GM12878 (cell line): Measurements from ENCODE around the gene PIWIL4. TPM values are rescaled to one million over a fixed set of nuclear protein-coding genes. Genes with fewer than 3 reads are reported as not detected.

Source experiments
- ATAC-seq: fragments of 200-7000 bp; cut with Tn5 transposase; 3 replicates; pipeline ENCODE4 v1.9.1; 2020; ENCODE audit warnings: mild to moderate bottlenecking, moderate library complexity
- BruUV-seq: library from RNA; stranded (reverse); fragments of 400-500 nt; replicated peaks from 2 replicates; lab custom pipeline; 2021; lab: Mats Ljungman, UMichigan
- CTCF ChIA-PET: fragments of 300-600 bp; sonication (Branson Sonifier 250); formaldehyde crosslinking; extraction: SDS; loops from one replicate; lab custom pipeline; 2021; ENCODE audit warnings: inconsistent platforms; lab: Yijun Ruan, JAX
- POLR2A ChIA-PET: fragments of 350-600 bp; formaldehyde crosslinking; extraction: SDS; loops from one replicate; lab custom pipeline; 2021; ENCODE audit warnings: inconsistent platforms; lab: Charles Lee
- RAD21 ChIA-PET: fragments of 300-600 bp; sonication (Branson Sonifier 250); formaldehyde crosslinking; loops from one replicate; lab custom pipeline; 2023; ENCODE audit warnings: antibody characterized with exemption; ENCODE audit not compliant: unreplicated experiment; lab: Charles Lee
- SMC1A ChIA-PET: fragments of 300-600 bp; sonication (Branson Sonifier 250); formaldehyde crosslinking; loops from one replicate; lab custom pipeline; 2023; ENCODE audit not compliant: unreplicated experiment, uncharacterized antibody; lab: Charles Lee
- DNase-seq: peaks from one replicate; pipeline ENCODE4 v3.0.0-alpha.2; 2011; ENCODE audit warnings: low read depth, low spot score
- FAIRE-seq: peaks from 3 replicates; lab custom pipeline; 2011; peaks lifted over from hg19 to GRCh38; lab: Jason Lieb, UNC
- H2AFZ ChIP-seq: 2 replicates; pipeline ENCODE4 v1.6.0; 2011; ENCODE audit warnings: low read depth, low read length, control low read depth; ENCODE audit not compliant: control insufficient read depth
- H3K27ac ChIP-seq: 2 replicates; pipeline ENCODE4 v1.5.1; 2011; ENCODE audit warnings: control low read depth; ENCODE audit not compliant: control insufficient read depth, insufficient read depth
- H3K27me3 ChIP-seq, 2 experiments: replicated peaks in 1 of 2; 2 replicates each; pipeline versions ENCODE4 v1.6.0 to v1.6.1; 2011; ENCODE audit warnings: low read length in 1 of 2; ENCODE audit not compliant: control insufficient read depth in 2 of 2, insufficient read depth in 2 of 2
- H3K36me3 ChIP-seq, 2 experiments: 2 replicates each; pipeline ENCODE4 v1.5.1; 2011; ENCODE audit warnings: low read length in 1 of 2; ENCODE audit not compliant: control insufficient read depth in 2 of 2, insufficient read depth in 2 of 2
- H3K4me1 ChIP-seq: 2 replicates; pipeline ENCODE4 v1.6.1; 2011; ENCODE audit warnings: mild to moderate bottlenecking, low read length, moderate library complexity, mixed read lengths; ENCODE audit not compliant: control insufficient read depth, insufficient read depth
- H3K4me2 ChIP-seq: 2 replicates; pipeline ENCODE4 v1.6.0; 2011; ENCODE audit warnings: control low read depth; ENCODE audit not compliant: control insufficient read depth, insufficient read depth
- H3K4me3 ChIP-seq: fragments of 200-600 bp; sonication (generic); 2 replicates; pipeline ENCODE4 v1.5.1; 2016
- H3K79me2 ChIP-seq: 2 replicates; pipeline ENCODE4 v1.6.0; 2011; ENCODE audit warnings: low read length; ENCODE audit not compliant: control insufficient read depth, insufficient read depth
- H3K9ac ChIP-seq: 2 replicates; pipeline ENCODE4 v1.8.0; 2011; ENCODE audit warnings: low read length, control low read depth, mixed read lengths; ENCODE audit not compliant: control insufficient read depth, insufficient read depth
- H3K9me3 ChIP-seq: replicated peaks from 3 replicates; pipeline ENCODE4 v1.5.1; 2011; ENCODE audit warnings: mild to moderate bottlenecking, low read length; ENCODE audit not compliant: control insufficient read depth, insufficient read depth
- H4K20me1 ChIP-seq: 2 replicates; pipeline ENCODE4 v1.6.0; 2011; ENCODE audit not compliant: control insufficient read depth, insufficient read depth
- ATF7 ChIP-seq: fragments of 450-650 bp; IDR thresholded peaks from 2 replicates; pipeline ENCODE4 v1.6.1; 2016; ENCODE audit warnings: low read depth, mild to moderate bottlenecking
- BCL11A ChIP-seq: IDR thresholded peaks from 2 replicates; pipeline ENCODE4 v1.6.1; 2011; ENCODE audit warnings: low read depth, low read length
- BHLHE40 ChIP-seq, 2 experiments: fragments of 450-650 bp in 1 of 2; IDR thresholded peaks; 2 replicates each; pipeline ENCODE4 v1.6.1; 2011 to 2017; ENCODE audit warnings: low read depth in 2 of 2, borderline replicate concordance in 1 of 2, improper control_type of control experiment in 1 of 2, low read length in 1 of 2, mild to moderate bottlenecking in 1 of 2
- BMI1 ChIP-seq: fragments of 450-650 bp; IDR thresholded peaks from 2 replicates; pipeline ENCODE4 v1.6.1; 2016; ENCODE audit warnings: mild to moderate bottlenecking, moderate library complexity, borderline replicate concordance
- CREB1 ChIP-seq: IDR thresholded peaks from 2 replicates; pipeline ENCODE4 v1.6.1; 2012; ENCODE audit warnings: low read depth, mild to moderate bottlenecking, inconsistent platforms
- CREM ChIP-seq: IDR thresholded peaks from 2 replicates; pipeline ENCODE4 v1.6.1; 2014; ENCODE audit warnings: antibody characterized with exemption, low read depth
- EED ChIP-seq: sonication (generic); IDR thresholded peaks from 2 replicates; pipeline ENCODE4 v1.6.1; 2016; ENCODE audit warnings: antibody characterized with exemption, low read depth
- EP300 ChIP-seq, 2 experiments: fragments of 150-350 bp in 1 of 2; IDR thresholded peaks; 2 replicates each; pipeline ENCODE4 v1.6.1; 2011 to 2012; ENCODE audit warnings: low read depth in 2 of 2, low read length in 2 of 2, borderline replicate concordance in 1 of 2, improper control_type of control experiment in 1 of 2, inconsistent platforms in 1 of 2; ENCODE audit not compliant: control insufficient read depth in 1 of 2
- IKZF2 ChIP-seq, 2 experiments: fragments of 450-650 bp; IDR thresholded peaks; 2 replicates each; pipeline ENCODE4 v1.6.1; 2017; ENCODE audit warnings: mild to moderate bottlenecking in 2 of 2, moderate library complexity in 2 of 2
- KLF5 ChIP-seq: fragments of 450-650 bp; IDR thresholded peaks from 2 replicates; pipeline ENCODE4 v1.6.1; 2014; ENCODE audit warnings: mild to moderate bottlenecking; ENCODE audit not compliant: partially characterized antibody
- MTA2 ChIP-seq: fragments of 450-650 bp; IDR thresholded peaks from 2 replicates; pipeline ENCODE4 v1.6.1; 2016; ENCODE audit warnings: low read depth, mild to moderate bottlenecking, moderate library complexity
- ZNF24 ChIP-seq: fragments of 450-650 bp; IDR thresholded peaks from 2 replicates; pipeline ENCODE4 v1.6.1; 2017; ENCODE audit warnings: antibody characterized with exemption, mild to moderate bottlenecking
- WGBS: methylation state at CpG from one replicate; pipeline ENCODE4 v1.1.6; 2016; ENCODE audit warnings: low lambda C conversion rate; ENCODE audit not compliant: insufficient replicate concordance, insufficient coverage; ENCODE audit errors: missing lambda C conversion rate; 5-methylcytosine and 5-hydroxymethylcytosine counted together
- in situ Hi-C: fragments of 300-500 bp; cut with MboI; formaldehyde crosslinking; loops from 9 replicates; pipeline ENCODE4 v1.14.3; 2018; ENCODE audit warnings: mixed read lengths
- intact Hi-C: fragments of 100-400 bp; cut with micrococcal nuclease; formaldehyde crosslinking; loops from one replicate; pipeline ENCODE4 v1.14.2; 2022; ENCODE audit not compliant: unreplicated experiment
- polyA plus RNA-seq, 11 experiments: library from polyadenylated mRNA; depleted of rRNA in 4 of 11; unstranded in 6 of 11; stranded (reverse) in 5 of 11; fragments of >200 nt; fragmentation: Nextera tagmentation in 4 of 11; fragmentation: Illumina TruSeq in 1 of 11; extraction: Ambion mirVana in 4 of 11; extraction: Trizol in 1 of 11; gene quantifications; 1 replicate in 1 of 11; 2 replicates in 10 of 11; pipeline versions ENCODE4 v1.2.1 to v1.2.3, GENCODE V29; 2011 to 2016; ENCODE audit warnings: inconsistent platforms in 2 of 11, missing spikeins in 2 of 11, low read depth in 1 of 11
- total RNA-seq, 4 experiments: library from RNA; depleted of rRNA in 3 of 4; stranded (reverse); fragments of >200 nt in 3 of 4; fragmentation: Illumina TruSeq in 1 of 4; extraction: Trizol in 1 of 4; gene quantifications; 2 replicates each; pipeline versions ENCODE4 v1.2.1 to v1.2.3, GENCODE V29; 2013 to 2021
- TF ChIP-seq, protein P1 (sequence below): IDR thresholded peaks from 2 replicates; pipeline ENCODE4 v1.6.1; 2012; ENCODE audit warnings: improper control_type of control experiment, low read depth, low read length; ENCODE audit not compliant: insufficient replicate concordance
- TF ChIP-seq, protein P2 (sequence below): IDR thresholded peaks from 2 replicates; pipeline ENCODE4 v1.6.1; 2012; ENCODE audit warnings: low read length, inconsistent platforms

Gene PIWIL4
- total and polyA plus RNA-seq, 10 of the 15 experiments (the other 5 are each of a cell fraction or from before 2014, with no cell fraction given): 0.23 to 13.3 (median 0.47) TPM

DNA sequence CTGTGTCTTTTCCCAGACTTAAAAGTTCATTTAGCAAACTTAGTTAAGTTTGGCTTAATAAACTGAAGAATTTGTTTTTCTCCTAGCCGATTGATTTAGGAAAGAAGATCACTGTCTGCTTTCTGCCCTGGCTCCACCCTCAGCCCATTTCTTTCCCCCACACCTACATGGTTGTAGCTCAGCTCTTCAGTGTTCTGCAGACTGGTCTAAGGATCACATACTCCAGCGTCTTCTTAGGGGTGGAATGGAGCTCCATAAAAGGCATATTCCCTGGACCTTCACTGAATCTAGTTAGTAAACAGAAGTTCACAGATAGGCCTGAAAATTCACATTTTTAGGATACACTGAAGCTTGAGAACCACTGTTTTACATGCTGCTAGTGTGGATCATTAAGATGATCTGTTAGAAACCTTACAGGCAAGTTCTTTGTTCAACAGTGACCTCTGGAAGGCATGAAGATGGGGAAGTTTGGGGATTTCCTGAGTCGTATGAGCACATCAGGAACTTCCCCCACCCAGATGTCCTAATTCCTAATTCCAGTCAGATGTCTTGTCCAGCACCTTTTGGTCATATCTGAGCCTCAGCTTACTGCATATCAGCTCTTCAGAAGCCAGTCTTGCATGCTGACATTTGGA lies 16.8 kb downstream of the PIWIL4 start:
- BruUV-seq: TSS peak; percentile 97
- FAIRE-seq (peak; percentile 23), DNase-seq (peak; percentile 62), ATAC-seq (peak; percentile 73)
- WGBS: 30% methylated on average over 3 of the region's 3 CpGs
- Histone ChIP-seq H3K4me2 (peak overlapping the region; percentile 45), H2AFZ (peak overlapping the region; percentile 71), H3K9me3 (no peaks in the 10 kb centered on the region; the same call in 2 of the 3 replicates), H3K36me3 (no peaks in the 10 kb centered on the region), H3K27me3 (no peaks in the 10 kb centered on the region), H3K9ac (peak overlapping the region; percentile 67), H3K4me1 (peaks cover 22% of the 10 kb centered on the region), H3K27ac (peak overlapping the region; percentile 84), H3K4me3 (peak overlapping the region; percentile 8), H4K20me1 (no peaks in the 10 kb centered on the region), H3K79me2 (peaks cover 2% of the 10 kb centered on the region)
- intact Hi-C loops: loop anchor here (1.0 to 2.0 kb wide), 3 partner anchors 19 to 39 kb away; no protein-coding TSS in a partner anchor
- ChIA-PET SMC1A (interaction anchor here (0.8 to 13.6 kb wide), 10 partner anchors 9 to 64 kb away, joined by 3 to 145 read pairs (median 13); no protein-coding TSS in a partner anchor), CTCF (interaction anchor here (1.2 to 10.7 kb wide), 9 partner anchors 8 to 400 kb away, joined by 4 to 100 read pairs (median 17); no protein-coding TSS in a partner anchor), RAD21 (interaction anchor here (0.8 to 5.4 kb wide), 9 partner anchors 9 to 64 kb away, joined by 3 to 86 read pairs (median 7); no protein-coding TSS in a partner anchor), POLR2A (interaction anchor here (0.8 to 3.9 kb wide), 11 partner anchors 9 to 64 kb away, joined by 3 to 24 read pairs (median 6); partner anchors contain the start of gene FUT4)
- in situ Hi-C loops: no loop called here
- TF ChIP-seq CREB1 (no peak), KLF5 (no peak), BCL11A (peak; percentile 84), EED (peak; percentile 70), MTA2 (peak; percentile 66), ZNF24 (0 out of 2 replicates have a peak, but pooled peaks have one; percentile 16), BHLHE40 (IDR thresholded peaks at IDR 0.05; ENCODE audit: borderline replicate concordance in 1 of 2, low read depth in 2 of 2, low read length in 1 of 2) (0 out of 4 replicates have a peak, but pooled peaks of 1 of the 2 experiments have one; percentile 13), ATF7 (peak; percentile 68; the same call in 1 of the 2 replicates), BMI1 (no peak), EP300 (IDR thresholded peaks at IDR 0.05; ENCODE audit: borderline replicate concordance in 1 of 2, control insufficient read depth in 1 of 2, low read depth in 2 of 2, low read length in 2 of 2) (peak; percentile 81 to 82; a peak in 3 of 4 replicates), IKZF2 (IDR thresholded peaks at IDR 0.05) (peak; percentile 73 to 78; a peak in 3 of 4 replicates), CREM (peak; percentile 34; the same call in 1 of the 2 replicates)
- TF ChIP-seq, protein P1, sequence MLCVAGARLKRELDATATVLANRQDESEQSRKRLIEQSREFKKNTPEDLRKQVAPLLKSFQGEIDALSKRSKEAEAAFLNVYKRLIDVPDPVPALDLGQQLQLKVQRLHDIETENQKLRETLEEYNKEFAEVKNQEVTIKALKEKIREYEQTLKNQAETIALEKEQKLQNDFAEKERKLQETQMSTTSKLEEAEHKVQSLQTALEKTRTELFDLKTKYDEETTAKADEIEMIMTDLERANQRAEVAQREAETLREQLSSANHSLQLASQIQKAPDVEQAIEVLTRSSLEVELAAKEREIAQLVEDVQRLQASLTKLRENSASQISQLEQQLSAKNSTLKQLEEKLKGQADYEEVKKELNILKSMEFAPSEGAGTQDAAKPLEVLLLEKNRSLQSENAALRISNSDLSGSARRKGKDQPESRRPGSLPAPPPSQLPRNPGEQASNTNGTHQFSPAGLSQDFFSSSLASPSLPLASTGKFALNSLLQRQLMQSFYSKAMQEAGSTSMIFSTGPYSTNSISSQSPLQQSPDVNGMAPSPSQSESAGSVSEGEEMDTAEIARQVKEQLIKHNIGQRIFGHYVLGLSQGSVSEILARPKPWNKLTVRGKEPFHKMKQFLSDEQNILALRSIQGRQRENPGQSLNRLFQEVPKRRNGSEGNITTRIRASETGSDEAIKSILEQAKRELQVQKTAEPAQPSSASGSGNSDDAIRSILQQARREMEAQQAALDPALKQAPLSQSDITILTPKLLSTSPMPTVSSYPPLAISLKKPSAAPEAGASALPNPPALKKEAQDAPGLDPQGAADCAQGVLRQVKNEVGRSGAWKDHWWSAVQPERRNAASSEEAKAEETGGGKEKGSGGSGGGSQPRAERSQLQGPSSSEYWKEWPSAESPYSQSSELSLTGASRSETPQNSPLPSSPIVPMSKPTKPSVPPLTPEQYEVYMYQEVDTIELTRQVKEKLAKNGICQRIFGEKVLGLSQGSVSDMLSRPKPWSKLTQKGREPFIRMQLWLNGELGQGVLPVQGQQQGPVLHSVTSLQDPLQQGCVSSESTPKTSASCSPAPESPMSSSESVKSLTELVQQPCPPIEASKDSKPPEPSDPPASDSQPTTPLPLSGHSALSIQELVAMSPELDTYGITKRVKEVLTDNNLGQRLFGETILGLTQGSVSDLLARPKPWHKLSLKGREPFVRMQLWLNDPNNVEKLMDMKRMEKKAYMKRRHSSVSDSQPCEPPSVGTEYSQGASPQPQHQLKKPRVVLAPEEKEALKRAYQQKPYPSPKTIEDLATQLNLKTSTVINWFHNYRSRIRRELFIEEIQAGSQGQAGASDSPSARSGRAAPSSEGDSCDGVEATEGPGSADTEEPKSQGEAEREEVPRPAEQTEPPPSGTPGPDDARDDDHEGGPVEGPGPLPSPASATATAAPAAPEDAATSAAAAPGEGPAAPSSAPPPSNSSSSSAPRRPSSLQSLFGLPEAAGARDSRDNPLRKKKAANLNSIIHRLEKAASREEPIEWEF: peak; percentile 14
- TF ChIP-seq, protein P2, sequence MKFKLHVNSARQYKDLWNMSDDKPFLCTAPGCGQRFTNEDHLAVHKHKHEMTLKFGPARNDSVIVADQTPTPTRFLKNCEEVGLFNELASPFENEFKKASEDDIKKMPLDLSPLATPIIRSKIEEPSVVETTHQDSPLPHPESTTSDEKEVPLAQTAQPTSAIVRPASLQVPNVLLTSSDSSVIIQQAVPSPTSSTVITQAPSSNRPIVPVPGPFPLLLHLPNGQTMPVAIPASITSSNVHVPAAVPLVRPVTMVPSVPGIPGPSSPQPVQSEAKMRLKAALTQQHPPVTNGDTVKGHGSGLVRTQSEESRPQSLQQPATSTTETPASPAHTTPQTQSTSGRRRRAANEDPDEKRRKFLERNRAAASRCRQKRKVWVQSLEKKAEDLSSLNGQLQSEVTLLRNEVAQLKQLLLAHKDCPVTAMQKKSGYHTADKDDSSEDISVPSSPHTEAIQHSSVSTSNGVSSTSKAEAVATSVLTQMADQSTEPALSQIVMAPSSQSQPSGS: peak; percentile 83
